T-cell (primary cell): ENCODE measurements around the gene STYK1. TPM values are rescaled to one million over a fixed set of nuclear protein-coding genes. Genes with fewer than 3 reads are reported as not detected.

Source experiments
- ATAC-seq, 4 experiments: fragments of 200-7000 bp in 3 of 4; fragments of 150-1000 bp in 1 of 4; cut with Tn5 transposase; replicated peaks in 1 of 4; 1 replicate in 3 of 4; 2 replicates in 1 of 4; pipeline ENCODE4 v1.10.0; 2021; ENCODE audit warnings: moderate library complexity in 3 of 4, mild to moderate bottlenecking in 2 of 4, moderate number of reproducible peaks in 1 of 4
- CTCF ChIA-PET, 2 donors: fragments of 300-600 bp; sonication (Branson Sonifier 250); formaldehyde crosslinking; loops; one replicate each; lab custom pipeline; 2022; ENCODE audit warnings: antibody characterized with exemption in 2 of 2; lab: Charles Lee
- POLR2A ChIA-PET, 2 donors: fragments of 300-600 bp; sonication (Branson Sonifier 250); formaldehyde crosslinking; loops; one replicate each; lab custom pipeline; 2022; ENCODE audit warnings: antibody characterized with exemption in 2 of 2; lab: Charles Lee
- DNase-seq, 35 experiments: peaks; one replicate each; pipeline versions ENCODE4 v3.0.0 to v3.0.0-alpha.2; 2013 to 2023
- H3K27ac ChIP-seq: one replicate; pipeline ENCODE4 v1.5.1; 2013; ENCODE audit warnings: low read length
- H3K27me3 ChIP-seq, 2 experiments: replicated peaks in 1 of 2; 1 replicate in 1 of 2; 2 replicates in 1 of 2; pipeline versions ENCODE4 v1.6.1 to v1.7.0; 2013; ENCODE audit warnings: low read length in 1 of 2, mixed read lengths in 1 of 2; ENCODE audit not compliant: control insufficient read depth in 2 of 2, insufficient read depth in 2 of 2; ENCODE audit errors: extremely low read depth in 1 of 2
- H3K36me3 ChIP-seq, 2 donors: 1 replicate in 1 of 2; 2 replicates in 1 of 2; pipeline versions ENCODE4 v1.6.1 to v1.7.0; 2013; ENCODE audit warnings: low read length in 1 of 2; ENCODE audit not compliant: control insufficient read depth in 2 of 2, insufficient read depth in 1 of 2; ENCODE audit errors: extremely low read depth in 1 of 2
- H3K4me1 ChIP-seq, 2 experiments: 1 replicate in 1 of 2; 2 replicates in 1 of 2; pipeline versions ENCODE4 v1.6.1 to v1.7.0; 2013; ENCODE audit warnings: low read length in 2 of 2, mixed read lengths in 1 of 2; ENCODE audit not compliant: insufficient read depth in 2 of 2, control insufficient read depth in 1 of 2; ENCODE audit errors: extremely low read depth in 1 of 2
- H3K4me3 ChIP-seq, 2 donors: 1 replicate in 1 of 2; 2 replicates in 1 of 2; pipeline versions ENCODE4 v1.5.1 to v1.7.0; 2013; ENCODE audit warnings: mild to moderate bottlenecking in 2 of 2, low read length in 1 of 2, moderate library complexity in 1 of 2; ENCODE audit not compliant: control insufficient read depth in 1 of 2; ENCODE audit errors: extremely low read depth in 1 of 2
- H3K9me3 ChIP-seq: 2 replicates; pipeline ENCODE4 v1.7.0; 2013
- H3K27ac Mint-ChIP-seq, 2 donors: one replicate each; pipeline ENCODE4 v1.8.0; 2020 to 2021; ENCODE audit warnings: mild to moderate bottlenecking in 2 of 2, mixed read lengths in 2 of 2
- H3K27me3 Mint-ChIP-seq, 2 donors: one replicate each; pipeline ENCODE4 v1.8.0; 2021 to 2022; ENCODE audit warnings: mixed read lengths in 2 of 2
- H3K36me3 Mint-ChIP-seq: one replicate; pipeline ENCODE4 v1.8.0; 2021; ENCODE audit warnings: mixed read lengths
- H3K4me1 Mint-ChIP-seq, 3 donors: one replicate each; pipeline ENCODE4 v1.8.0; 2020 to 2022; ENCODE audit warnings: mixed read lengths in 3 of 3, mild to moderate bottlenecking in 1 of 3
- H3K4me3 Mint-ChIP-seq, 3 donors: one replicate each; pipeline ENCODE4 v1.8.0; 2020 to 2022; ENCODE audit warnings: mild to moderate bottlenecking in 3 of 3, mixed read lengths in 3 of 3, moderate library complexity in 3 of 3
- H3K9me3 Mint-ChIP-seq, 3 donors: one replicate each; pipeline ENCODE4 v1.8.0; 2020 to 2022; ENCODE audit warnings: mixed read lengths in 3 of 3
- WGBS: methylation state at CpG from one replicate; pipeline ENCODE4 v1.1.5; 2013; ENCODE audit warnings: missing lambda C conversion rate; ENCODE audit not compliant: insufficient coverage; 5-methylcytosine and 5-hydroxymethylcytosine counted together
- total RNA-seq, 35 experiments: library from RNA in 6 of 35; stranded (reverse) in 6 of 35; fragments of 120-200 nt in 1 of 35; gene quantifications; one replicate each; pipeline versions ENCODE4 v1.2.1 to v1.2.4 and lab custom pipeline; 2013 to 2026

Gene STYK1
- total RNA-seq, 5 donors from 2014 or later (not counting 1 experiment from before 2014, with no cell fraction given): 0.20 to 1.8 (median 0.39) TPM

- CTCF ChIA-PET: no interaction called here
- no peak overlapping the region for H3K27ac ChIP-seq
Observed at GRCh38 chr12:10624605-10625004, 49.2 kb downstream of the STYK1 start.

GRCh38 chr12:10623131-10623530, 50.7 kb downstream of the STYK1 start:
- peaks cover 0 to 3% of the 10 kb centered on the region in 2 experiments for H3K27me3 ChIP-seq
- Mint-ChIP-seq H3K4me3 (no peak overlapping the region), H3K27ac (no peak overlapping the region), H3K9me3 (no peaks in the 10 kb centered on the region), H3K4me1 (no peaks in the 10 kb centered on the region), H3K36me3 (no peaks in the 10 kb centered on the region), H3K27me3 (peaks cover 17 to 39% of the 10 kb centered on the region in 2 donors)
- no peaks in the 10 kb centered on the region for H3K4me1 ChIP-seq
- H3K36me3 ChIP-seq: no peaks in the 10 kb centered on the region
- H3K27ac ChIP-seq: no peak overlapping the region
- POLR2A ChIA-PET: no interaction called here
- DNase-seq (no peak), ATAC-seq (no peak)
- H3K4me3 ChIP-seq: no peak overlapping the region
- no peaks in the 10 kb centered on the region for H3K9me3 ChIP-seq
- CTCF ChIA-PET: no interaction called here

More at GRCh38 chr12:10624605-10625004, 49.2 kb downstream of the STYK1 start:
- POLR2A ChIA-PET: no interaction called here
- no peaks in the 10 kb centered on the region for H3K9me3 ChIP-seq
- H3K4me1 ChIP-seq: no peaks in the 10 kb centered on the region
- peaks cover 16 to 39% of the 10 kb centered on the region in 2 donors for H3K27me3 Mint-ChIP-seq
- H3K9me3 Mint-ChIP-seq: no peaks in the 10 kb centered on the region
- no peak for ATAC-seq
- no peaks in the 10 kb centered on the region for H3K36me3 ChIP-seq
- H3K4me1 Mint-ChIP-seq: no peaks in the 10 kb centered on the region
- H3K4me3 Mint-ChIP-seq: no peak overlapping the region
- H3K27me3 ChIP-seq: peaks cover 0 to 3% of the 10 kb centered on the region in 2 experiments
- WGBS: no CpG with 5 or more reads among the region's 3 CpGs
- H3K4me3 ChIP-seq: no peak overlapping the region
- no peaks in the 10 kb centered on the region for H3K36me3 Mint-ChIP-seq
- H3K27ac Mint-ChIP-seq: no peak overlapping the region
- no peak for DNase-seq

- DNase-seq (no peak), ATAC-seq (no peak)
- H3K36me3 Mint-ChIP-seq: no peaks in the 10 kb centered on the region
- Histone ChIP-seq H3K9me3 (no peaks in the 10 kb centered on the region), H3K4me3 (no peak overlapping the region), H3K36me3 (no peaks in the 10 kb centered on the region), H3K27me3 (peaks cover 0 to 3% of the 10 kb centered on the region in 2 experiments), H3K4me1 (no peaks in the 10 kb centered on the region), H3K27ac (no peak overlapping the region)
- ChIA-PET CTCF (no interaction called here), POLR2A (no interaction called here)
- no peaks in the 10 kb centered on the region for H3K4me1 Mint-ChIP-seq
- H3K9me3 Mint-ChIP-seq: no peaks in the 10 kb centered on the region
- H3K27me3 Mint-ChIP-seq: peaks cover 15 to 36% of the 10 kb centered on the region in 2 donors
- H3K4me3 Mint-ChIP-seq: no peak overlapping the region
- no CpG with 5 or more reads among the region's 1 CpG for WGBS
- no peak overlapping the region for H3K27ac Mint-ChIP-seq
Observed at GRCh38 chr12:10621278-10621677, 52.6 kb downstream of the STYK1 start.

GRCh38 chr12:10620078-10620779, 53.6 kb downstream of the STYK1 start:
- ChIA-PET POLR2A (no interaction called here), CTCF (no interaction called here)
- no peak for DNase-seq
- H3K9me3 ChIP-seq: no peaks in the 10 kb centered on the region
- H3K36me3 Mint-ChIP-seq: no peaks in the 10 kb centered on the region
- H3K27me3 ChIP-seq: peaks cover 0 to 3% of the 10 kb centered on the region in 2 experiments
- H3K4me1 ChIP-seq: no peaks in the 10 kb centered on the region
- H3K4me1 Mint-ChIP-seq: no peaks in the 10 kb centered on the region
- H3K36me3 ChIP-seq: no peaks in the 10 kb centered on the region
- H3K27ac Mint-ChIP-seq: no peak overlapping the region
- H3K4me3 ChIP-seq: no peak overlapping the region
- H3K9me3 Mint-ChIP-seq: no peaks in the 10 kb centered on the region
- 88% methylated on average over 4 of the region's 10 CpGs for WGBS
- no peak for ATAC-seq
- no peak overlapping the region for H3K4me3 Mint-ChIP-seq
- peaks cover 15 to 36% of the 10 kb centered on the region in 2 donors for H3K27me3 Mint-ChIP-seq
- no peak overlapping the region for H3K27ac ChIP-seq

- H3K9me3 Mint-ChIP-seq: no peaks in the 10 kb centered on the region
- ATAC-seq (no peak), DNase-seq (no peak)
- Histone ChIP-seq H3K27me3 (peaks cover 0 to 3% of the 10 kb centered on the region in 2 experiments), H3K36me3 (no peaks in the 10 kb centered on the region), H3K4me1 (peaks cover 0 to 2% of the 10 kb centered on the region in 2 experiments), H3K4me3 (no peak overlapping the region), H3K9me3 (no peaks in the 10 kb centered on the region), H3K27ac (no peak overlapping the region)
- no peak overlapping the region for H3K4me3 Mint-ChIP-seq
- H3K27ac Mint-ChIP-seq: no peak overlapping the region
- H3K27me3 Mint-ChIP-seq: peaks cover 15 to 34% of the 10 kb centered on the region in 2 donors
- peaks cover 2 to 8% (median 5%) of the 10 kb centered on the region in 3 donors for H3K4me1 Mint-ChIP-seq
- CTCF ChIA-PET: interaction anchor here in 1 of 2 donors (0.9 kb wide), 1 partner anchor 57 kb away, joined by 3 read pairs; no protein-coding TSS in a partner anchor
- POLR2A ChIA-PET: interaction anchor here in 1 of 2 donors (0.5 kb wide), 1 partner anchor 1994 kb away, joined by 6 read pairs; no protein-coding TSS in a partner anchor
- no CpG with 5 or more reads among the region's 5 CpGs for WGBS
- no peaks in the 10 kb centered on the region for H3K36me3 Mint-ChIP-seq
Observed at GRCh38 chr12:10618338-10618987, 55.4 kb downstream of the STYK1 start.

GRCh38 chr12:10617863-10618262, 56.0 kb downstream of the STYK1 start:
- Histone ChIP-seq H3K9me3 (no peaks in the 10 kb centered on the region), H3K4me1 (peaks cover 0 to 3% of the 10 kb centered on the region in 2 experiments), H3K27me3 (peaks cover 0 to 3% of the 10 kb centered on the region in 2 experiments), H3K36me3 (no peaks in the 10 kb centered on the region), H3K27ac (no peak overlapping the region), H3K4me3 (no peak overlapping the region)
- Mint-ChIP-seq H3K36me3 (peaks cover 3% of the 10 kb centered on the region), H3K9me3 (no peaks in the 10 kb centered on the region), H3K27me3 (peaks cover 15 to 36% of the 10 kb centered on the region in 2 donors), H3K27ac (no peak overlapping the region), H3K4me3 (no peak overlapping the region), H3K4me1 (peaks cover 6 to 12% (median 8%) of the 10 kb centered on the region in 3 donors)
- DNase-seq (no peak), ATAC-seq (no peak)
- 90% methylated on average over 3 of the region's 6 CpGs for WGBS
- CTCF ChIA-PET: no interaction called here
- POLR2A ChIA-PET: interaction anchor here in 1 of 2 donors (0.5 kb wide), 1 partner anchor 1994 kb away, joined by 6 read pairs; no protein-coding TSS in a partner anchor
